H9 (cell line): ENCODE results near the gene TRIM56. TPM values are rescaled to one million over a fixed set of nuclear protein-coding genes. Genes with fewer than 3 reads are reported as not detected.

Experiments used
- DNase-seq: peaks from one replicate; pipeline ENCODE4 v3.0.0-alpha.2; 2017
- H2AFZ ChIP-seq: one replicate; pipeline ENCODE4 v1.6.1; 2013; ENCODE audit warnings: mild to moderate bottlenecking, low read length, control low read depth, moderate library complexity
- H2AK5ac ChIP-seq: 2 replicates; pipeline ENCODE4 v1.6.1; 2013; ENCODE audit warnings: low read length, control low read depth, mixed read lengths; ENCODE audit not compliant: insufficient read length
- H2BK120ac ChIP-seq: one replicate; pipeline ENCODE4 v1.6.1; 2013; ENCODE audit warnings: low read depth, mild to moderate bottlenecking, low read length, control low read depth, inconsistent platforms; ENCODE audit not compliant: poor library complexity, severe bottlenecking
- H2BK12ac ChIP-seq: 2 replicates; pipeline ENCODE4 v1.6.1; 2013; ENCODE audit warnings: low read length, control low read depth, mixed read lengths, low read depth; ENCODE audit not compliant: insufficient read length
- H2BK15ac ChIP-seq: 2 replicates; pipeline ENCODE4 v1.6.1; 2013; ENCODE audit warnings: low read depth, low read length, control low read depth
- H2BK20ac ChIP-seq: one replicate; pipeline ENCODE4 v1.6.1; 2013; ENCODE audit warnings: low read depth, mild to moderate bottlenecking, low read length, control low read depth, inconsistent platforms; ENCODE audit not compliant: poor library complexity, severe bottlenecking
- H2BK5ac ChIP-seq: 2 replicates; pipeline ENCODE4 v1.6.1; 2013; ENCODE audit warnings: low read length, control low read depth, mixed read lengths; ENCODE audit not compliant: insufficient read length
- H3K14ac ChIP-seq: 2 replicates; pipeline ENCODE4 v1.6.1; 2013; ENCODE audit warnings: low read length, control low read depth; ENCODE audit not compliant: insufficient read depth
- H3K18ac ChIP-seq: 2 replicates; pipeline ENCODE4 v1.6.1; 2013; ENCODE audit warnings: low read depth, mild to moderate bottlenecking, mixed read lengths, low read length, control low read depth; ENCODE audit not compliant: insufficient read length
- H3K23ac ChIP-seq: 2 replicates; pipeline ENCODE4 v1.6.1; 2013; ENCODE audit warnings: low read length, control low read depth, mixed read lengths, low read depth; ENCODE audit not compliant: insufficient read length
- H3K23me2 ChIP-seq: 2 replicates; pipeline ENCODE4 v1.6.1; 2013; ENCODE audit warnings: low read depth, mild to moderate bottlenecking, mixed read lengths, low read length, control low read depth; ENCODE audit not compliant: insufficient read length, poor library complexity, severe bottlenecking
- H3K27ac ChIP-seq: 2 replicates; pipeline ENCODE4 v1.5.1; 2013; ENCODE audit warnings: low read length, control low read depth, mixed read lengths, low read depth; ENCODE audit not compliant: insufficient read length
- H3K27me3 ChIP-seq: 2 replicates; pipeline ENCODE4 v1.6.1; 2013; ENCODE audit warnings: low read length, control low read depth, inconsistent platforms; ENCODE audit not compliant: insufficient read depth
- H3K4ac ChIP-seq: 2 replicates; pipeline ENCODE4 v1.6.1; 2013; ENCODE audit warnings: low read depth, mild to moderate bottlenecking, control low read depth, inconsistent platforms, low read length, moderate library complexity
- H3K4me1 ChIP-seq: 2 replicates; pipeline ENCODE4 v1.6.1; 2013; ENCODE audit warnings: low read length, control low read depth, inconsistent platforms; ENCODE audit not compliant: insufficient read depth
- H3K4me2 ChIP-seq: 2 replicates; pipeline ENCODE4 v1.6.1; 2013; ENCODE audit warnings: low read length, control low read depth, mixed read lengths; ENCODE audit not compliant: insufficient read length, insufficient read depth
- H3K56ac ChIP-seq: 2 replicates; pipeline ENCODE4 v1.6.1; 2013; ENCODE audit warnings: low read depth, mild to moderate bottlenecking, mixed read lengths, low read length, control low read depth; ENCODE audit not compliant: insufficient read length
- H3K79me1 ChIP-seq: 2 replicates; pipeline ENCODE4 v1.6.1; 2013; ENCODE audit warnings: low read depth, mild to moderate bottlenecking, moderate library complexity, low read length, control low read depth, inconsistent platforms; ENCODE audit not compliant: insufficient read depth, poor library complexity, severe bottlenecking
- H3K79me2 ChIP-seq: 2 replicates; pipeline ENCODE4 v1.6.1; 2013; ENCODE audit warnings: low read length, control low read depth, inconsistent platforms; ENCODE audit not compliant: insufficient read depth
- H3K9ac ChIP-seq: 2 replicates; pipeline ENCODE4 v1.6.1; 2013; ENCODE audit warnings: low read length, control low read depth, mixed read lengths; ENCODE audit not compliant: insufficient read length; ENCODE audit errors: extremely low read depth
- H3K9me3 ChIP-seq: one replicate; pipeline ENCODE4 v1.6.1; 2013; ENCODE audit warnings: low read depth, low read length, inconsistent platforms; ENCODE audit not compliant: control insufficient read depth
- H3T11ph ChIP-seq: one replicate; pipeline ENCODE4 v1.6.1; 2013; ENCODE audit warnings: mild to moderate bottlenecking, low read length, control low read depth, inconsistent platforms
- H4K20me1 ChIP-seq: one replicate; pipeline ENCODE4 v1.6.1; 2013; ENCODE audit not compliant: control insufficient read depth, insufficient read length, insufficient read depth
- H4K5ac ChIP-seq: 2 replicates; pipeline ENCODE4 v1.6.1; 2013; ENCODE audit warnings: low read depth, mild to moderate bottlenecking, mixed read lengths, low read length, control low read depth; ENCODE audit not compliant: insufficient read length
- H4K8ac ChIP-seq: replicated peaks from 2 replicates; pipeline ENCODE4 v1.6.1; 2013; ENCODE audit warnings: low read length, control low read depth, mixed read lengths, low read depth; ENCODE audit not compliant: insufficient read length
- H4K91ac ChIP-seq: 2 replicates; pipeline ENCODE4 v1.6.1; 2013; ENCODE audit warnings: low read depth, mild to moderate bottlenecking, moderate library complexity, mixed read lengths, low read length, control low read depth; ENCODE audit not compliant: insufficient read length
- H3K27ac Mint-ChIP-seq, 3 experiments: 2 replicates in 2 of 3; 3 replicates in 1 of 3; pipeline ENCODE4 v1.8.0; 2020 to 2021; ENCODE audit warnings: mixed read lengths in 3 of 3, mild to moderate bottlenecking in 1 of 3, moderate library complexity in 1 of 3
- H3K27me3 Mint-ChIP-seq: 2 replicates; pipeline ENCODE4 v1.8.0; 2021; ENCODE audit warnings: low read depth, mild to moderate bottlenecking, moderate library complexity, mixed read lengths
- H3K36me3 Mint-ChIP-seq, 3 experiments: 2 replicates in 2 of 3; 3 replicates in 1 of 3; pipeline ENCODE4 v1.8.0; 2020 to 2021; ENCODE audit warnings: low read depth in 3 of 3, mixed read lengths in 3 of 3; ENCODE audit not compliant: insufficient read depth in 1 of 3
- H3K4me1 Mint-ChIP-seq, 2 experiments: 2 replicates each; pipeline ENCODE4 v1.8.0; 2020; ENCODE audit warnings: mixed read lengths in 2 of 2
- H3K4me3 Mint-ChIP-seq, 2 experiments: 2 replicates in 1 of 2; 3 replicates in 1 of 2; pipeline ENCODE4 v1.8.0; 2020 to 2021; ENCODE audit warnings: mild to moderate bottlenecking in 2 of 2, mixed read lengths in 2 of 2, moderate library complexity in 1 of 2
- H3K9me3 Mint-ChIP-seq, 2 experiments: 2 replicates in 1 of 2; 3 replicates in 1 of 2; pipeline ENCODE4 v1.8.0; 2020; ENCODE audit warnings: mild to moderate bottlenecking in 2 of 2, mixed read lengths in 2 of 2, moderate library complexity in 1 of 2
- WGBS: extraction: QIAGEN DNeasy Blood & Tissue Kit; methylation state at CpG from one replicate; pipeline ENCODE4 v1.1.7; 2013; ENCODE audit warnings: missing lambda C conversion rate, low lambda C conversion rate, mixed read lengths; ENCODE audit not compliant: insufficient read length; ENCODE audit errors: extremely low coverage; 5-methylcytosine and 5-hydroxymethylcytosine counted together
- total RNA-seq: library from RNA; stranded (reverse); gene quantifications from 2 replicates; pipeline ENCODE4 v1.2.1, GENCODE V29; 2021
- TF ChIP-seq, protein P1 (sequence below): fragments of 200-600 bp; sonication (generic); conservative IDR thresholded peaks from 3 replicates; pipeline ENCODE4 v1.8.0; 2021; ENCODE audit warnings: antibody characterized with exemption, mild to moderate bottlenecking

TRIM56 gene
- total RNA-seq, 1 experiment from 2014 or later = 21.8 TPM

DNA sequence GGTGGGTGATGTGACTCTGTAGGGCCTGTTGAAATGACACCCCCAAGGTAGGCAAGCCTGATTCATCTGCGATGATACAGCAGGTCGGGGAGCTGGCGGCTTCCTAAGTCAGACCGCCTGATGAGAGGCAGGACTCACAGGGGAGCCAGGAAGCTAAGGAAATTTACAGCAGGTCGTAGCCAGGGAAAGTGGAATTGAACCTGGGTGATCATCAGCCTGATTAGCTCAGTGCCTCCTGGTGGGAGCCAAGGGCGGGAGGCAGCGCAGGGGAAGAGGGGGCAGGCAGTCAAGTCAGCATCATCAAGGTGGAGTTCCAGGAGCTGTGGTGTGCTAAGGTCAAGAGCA is 18.5 kb upstream of the TRIM56 start:
- peaks cover 7% of the 10 kb centered on the region for H3K27me3 Mint-ChIP-seq
- no peaks in the 10 kb centered on the region for H3K79me2 ChIP-seq

More for the DNA sequence above, 18.5 kb upstream of the TRIM56 start:
- no peaks in the 10 kb centered on the region for H3K79me1 ChIP-seq
- Mint-ChIP-seq H3K9me3 (no peaks in the 10 kb centered on the region), H3K4me3 (peak overlapping the region in 1 of 2 experiments; percentile 34; a peak in 1 of 5 replicates), H3K27ac (peak overlapping the region in 1 of 3 experiments; percentile 45; a peak in 3 of 7 replicates), H3K4me1 (peaks cover 11 to 12% of the 10 kb centered on the region in 2 experiments), H3K36me3 (no peaks in the 10 kb centered on the region; a peak in 1 of 7 replicates)
- H4K91ac ChIP-seq = no peak overlapping the region
- H2BK12ac ChIP-seq = no peak overlapping the region
- no peak for DNase-seq
- no peaks in the 10 kb centered on the region for H3K9me3 ChIP-seq
- no peak overlapping the region for H2BK15ac ChIP-seq
- H2BK120ac ChIP-seq = no peak overlapping the region
- H2AK5ac ChIP-seq = no peak overlapping the region
- H3K14ac ChIP-seq = no peak overlapping the region
- H2AFZ ChIP-seq = no peak overlapping the region
- H2BK20ac ChIP-seq = no peak overlapping the region
- no CpG with 5 or more reads among the region's 7 CpGs for WGBS
- no peaks in the 10 kb centered on the region for H4K20me1 ChIP-seq
- H3K27ac ChIP-seq = no peak overlapping the region
- H3K27me3 ChIP-seq = no peaks in the 10 kb centered on the region
- no peak overlapping the region for H3K23ac ChIP-seq
- H3K9ac ChIP-seq = no peak overlapping the region
- H3K56ac ChIP-seq = no peak overlapping the region
- no peak overlapping the region for H4K5ac ChIP-seq
- H2BK5ac ChIP-seq = no peak overlapping the region
- TF ChIP-seq, protein P1, sequence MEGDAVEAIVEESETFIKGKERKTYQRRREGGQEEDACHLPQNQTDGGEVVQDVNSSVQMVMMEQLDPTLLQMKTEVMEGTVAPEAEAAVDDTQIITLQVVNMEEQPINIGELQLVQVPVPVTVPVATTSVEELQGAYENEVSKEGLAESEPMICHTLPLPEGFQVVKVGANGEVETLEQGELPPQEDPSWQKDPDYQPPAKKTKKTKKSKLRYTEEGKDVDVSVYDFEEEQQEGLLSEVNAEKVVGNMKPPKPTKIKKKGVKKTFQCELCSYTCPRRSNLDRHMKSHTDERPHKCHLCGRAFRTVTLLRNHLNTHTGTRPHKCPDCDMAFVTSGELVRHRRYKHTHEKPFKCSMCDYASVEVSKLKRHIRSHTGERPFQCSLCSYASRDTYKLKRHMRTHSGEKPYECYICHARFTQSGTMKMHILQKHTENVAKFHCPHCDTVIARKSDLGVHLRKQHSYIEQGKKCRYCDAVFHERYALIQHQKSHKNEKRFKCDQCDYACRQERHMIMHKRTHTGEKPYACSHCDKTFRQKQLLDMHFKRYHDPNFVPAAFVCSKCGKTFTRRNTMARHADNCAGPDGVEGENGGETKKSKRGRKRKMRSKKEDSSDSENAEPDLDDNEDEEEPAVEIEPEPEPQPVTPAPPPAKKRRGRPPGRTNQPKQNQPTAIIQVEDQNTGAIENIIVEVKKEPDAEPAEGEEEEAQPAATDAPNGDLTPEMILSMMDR = no peak
- 0 out of 2 replicates have a peak, but pooled peaks cover 1% of the 10 kb centered on the region for H3K4me1 ChIP-seq
- H3K23me2 ChIP-seq = no peaks in the 10 kb centered on the region
- no peak overlapping the region for H3T11ph ChIP-seq
- no peak overlapping the region for H4K8ac ChIP-seq
- H3K4ac ChIP-seq = no peak overlapping the region
- H3K18ac ChIP-seq = no peak overlapping the region
- H3K4me2 ChIP-seq = no peak overlapping the region
